ENCODE data around the gene ZNF69.
"Not testable (repeated sequence)": the region's sequence is repeated elsewhere in the genome, so short reads cannot be mapped to it uniquely, and the experiment has no call there.

Gene ZNF69

GRCh38 chr19:11905928-11906327 is 18.3 kb downstream of the ZNF69 start:
- Histone ChIP-seq H3K4me1 (ENCODE audit: low read depth, poor library complexity, severe bottlenecking) (no peaks in the 10 kb centered on the region), H2AFZ (ENCODE audit: low read depth) (no peak overlapping the region), H3K9ac (no peak overlapping the region), H3K27me3 (ENCODE audit: insufficient read depth, low read depth) (no peaks in the 10 kb centered on the region), H3K4me3 (IDR thresholded peaks at IDR 0.05; ENCODE audit: insufficient read depth, low read depth, low read length) (no peak overlapping the region), H3K36me3 (ENCODE audit: insufficient read depth) (no peaks in the 10 kb centered on the region), H4K20me1 (ENCODE audit: insufficient read depth) (no peaks in the 10 kb centered on the region), H3K27ac (no peak overlapping the region), H3K4me2 (no peak overlapping the region), H3K79me2 (ENCODE audit: insufficient read depth, low read depth) (no peaks in the 10 kb centered on the region)
- no peak for TF ChIP-seq CTCF (conservative IDR thresholded peaks at IDR 0.05; ENCODE audit: low read depth, low read length)

DNA sequence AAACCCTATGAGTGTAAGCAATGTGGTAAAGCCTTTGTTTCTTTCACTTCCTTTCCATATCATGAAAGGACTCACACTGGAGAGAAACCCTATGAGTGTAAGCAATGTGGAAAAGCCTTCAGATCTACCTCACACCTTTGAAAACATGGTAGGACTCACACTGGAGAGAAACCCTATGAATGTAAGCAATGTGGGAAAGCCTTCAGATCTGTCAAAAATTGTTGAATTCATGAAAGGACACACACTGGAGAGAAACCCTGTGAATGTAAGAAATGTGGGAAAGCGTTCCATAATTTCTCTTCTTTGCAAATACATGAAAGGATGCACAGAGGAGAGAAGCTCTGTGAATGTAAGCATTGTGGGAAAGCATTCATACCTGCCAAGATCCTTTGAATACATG is 24.4 kb downstream of the ZNF69 start:
- not testable (repeated sequence) for H3K79me2 ChIP-seq (ENCODE audit: insufficient read depth, low read depth); H3K27ac ChIP-seq; H3K36me3 ChIP-seq (ENCODE audit: insufficient read depth)

DNA sequence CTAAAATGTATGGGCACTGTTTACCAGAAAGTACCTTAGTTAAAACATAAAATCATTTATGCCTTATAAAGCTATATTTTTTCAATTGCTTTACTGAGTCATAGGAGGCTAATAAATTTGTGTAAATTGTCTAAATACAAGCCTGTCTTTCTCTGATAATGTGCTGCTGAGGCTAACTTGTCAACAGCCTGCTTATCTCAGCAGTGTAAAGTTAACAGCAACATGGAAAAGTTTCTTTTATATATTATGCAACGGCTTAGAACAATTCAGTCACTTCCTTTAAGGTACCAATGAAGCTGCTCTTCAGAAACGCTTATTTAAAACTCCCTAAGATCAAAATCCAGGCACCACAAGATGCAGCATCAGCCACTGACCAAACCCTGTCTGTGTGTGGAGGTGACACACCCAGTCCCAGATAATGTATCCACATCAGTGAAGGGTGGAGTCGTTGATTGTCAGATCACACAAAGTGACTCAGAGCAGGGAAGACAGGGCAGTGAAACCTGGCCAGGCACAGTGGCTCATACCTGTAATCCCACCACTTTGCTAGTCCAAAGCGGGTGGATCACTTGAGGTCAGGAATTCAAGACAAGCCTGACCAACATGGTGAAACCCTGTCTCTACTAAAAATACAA is 27.0 kb downstream of the ZNF69 start:
- H3K4me2 ChIP-seq; H3K9ac ChIP-seq; H2AFZ ChIP-seq (ENCODE audit: low read depth); H3K27me3 ChIP-seq (ENCODE audit: insufficient read depth, low read depth); H3K79me2 ChIP-seq (ENCODE audit: insufficient read depth, low read depth); H3K4me3 ChIP-seq (IDR thresholded peaks at IDR 0.05; ENCODE audit: insufficient read depth, low read depth, low read length); H3K4me1 ChIP-seq (ENCODE audit: low read depth, poor library complexity, severe bottlenecking); H3K36me3 ChIP-seq (ENCODE audit: insufficient read depth); H4K20me1 ChIP-seq (ENCODE audit: insufficient read depth); H3K27ac ChIP-seq: not testable (repeated sequence)

More for the DNA sequence above, 24.4 kb downstream of the ZNF69 start:
- not testable (repeated sequence) for H3K4me3 ChIP-seq (IDR thresholded peaks at IDR 0.05; ENCODE audit: insufficient read depth, low read depth, low read length); H2AFZ ChIP-seq (ENCODE audit: low read depth); H3K27me3 ChIP-seq (ENCODE audit: insufficient read depth, low read depth); H3K4me2 ChIP-seq; H4K20me1 ChIP-seq (ENCODE audit: insufficient read depth); H3K9ac ChIP-seq; H3K4me1 ChIP-seq (ENCODE audit: low read depth, poor library complexity, severe bottlenecking)

DNA sequence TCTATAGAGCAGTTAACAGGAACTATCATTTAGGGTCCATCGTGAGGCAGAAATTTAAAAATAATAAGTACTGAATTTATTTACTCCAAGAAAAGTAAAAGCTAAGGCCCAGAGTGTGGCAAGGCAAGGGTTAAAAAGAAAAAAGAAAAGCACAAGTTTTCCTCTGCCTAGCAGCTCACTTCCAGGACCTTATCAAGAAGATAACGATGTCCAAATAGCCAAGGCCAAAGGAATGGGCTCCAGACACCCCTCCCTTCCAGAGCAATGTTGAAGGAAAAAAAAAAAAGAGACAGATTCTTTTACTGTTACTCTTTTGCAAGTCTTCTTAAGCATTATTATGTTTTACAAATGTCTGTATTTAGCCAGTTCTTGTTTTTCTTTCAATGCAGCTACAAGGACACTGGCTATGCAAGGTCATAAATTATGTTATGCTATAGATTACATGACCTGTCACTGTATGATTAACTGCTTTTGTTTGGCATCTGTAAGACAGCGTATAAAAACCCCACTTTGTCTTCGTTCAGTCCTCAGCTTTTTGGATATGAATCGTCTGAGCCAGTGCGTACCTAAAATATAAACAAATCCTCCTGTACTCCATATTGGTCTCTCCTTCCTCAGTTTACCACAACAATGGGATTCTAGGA is 34.4 kb downstream of the ZNF69 start:
- H3K27me3 ChIP-seq (ENCODE audit: insufficient read depth, low read depth) = no peaks in the 10 kb centered on the region
- no peak overlapping the region for H3K9ac ChIP-seq
- no peaks in the 10 kb centered on the region for H4K20me1 ChIP-seq (ENCODE audit: insufficient read depth)
- no peaks in the 10 kb centered on the region for H3K36me3 ChIP-seq (ENCODE audit: insufficient read depth)
- peaks cover 18% of the 10 kb centered on the region; the same call in 1 of the 2 replicates for H3K79me2 ChIP-seq (ENCODE audit: insufficient read depth, low read depth)
- no peak overlapping the region for H3K4me3 ChIP-seq (IDR thresholded peaks at IDR 0.05; ENCODE audit: insufficient read depth, low read depth, low read length)
- H2AFZ ChIP-seq (ENCODE audit: low read depth) = no peak overlapping the region
- H3K4me1 ChIP-seq (ENCODE audit: low read depth, poor library complexity, severe bottlenecking) = no peaks in the 10 kb centered on the region
- no peak for TF ChIP-seq CTCF (conservative IDR thresholded peaks at IDR 0.05; ENCODE audit: low read depth, low read length)
- H3K4me2 ChIP-seq = no peak overlapping the region
- no peak overlapping the region for H3K27ac ChIP-seq

- peak within 1 kb of the TSS; percentile 87 for H3K27ac ChIP-seq
- peaks cover 29% of the 10 kb centered on the region; the same call in 1 of the 2 replicates for H3K79me2 ChIP-seq (ENCODE audit: insufficient read depth, low read depth)
- H4K20me1 ChIP-seq (ENCODE audit: insufficient read depth) = no peaks in the 10 kb centered on the region
- no peaks in the 10 kb centered on the region for H3K4me1 ChIP-seq (ENCODE audit: low read depth, poor library complexity, severe bottlenecking)
- no peak for TF ChIP-seq CTCF (conservative IDR thresholded peaks at IDR 0.05; ENCODE audit: low read depth, low read length)
- no peak within 1 kb of the TSS for H3K4me3 ChIP-seq (IDR thresholded peaks at IDR 0.05; ENCODE audit: insufficient read depth, low read depth, low read length)
- H2AFZ ChIP-seq (ENCODE audit: low read depth) = peak within 1 kb of the TSS; percentile 76
- H3K9ac ChIP-seq = peak within 1 kb of the TSS; percentile 92
- peak within 1 kb of the TSS; percentile 93 for H3K4me2 ChIP-seq
- H3K27me3 ChIP-seq (ENCODE audit: insufficient read depth, low read depth) = no peaks in the 10 kb centered on the region
- no peaks in the 10 kb centered on the region for H3K36me3 ChIP-seq (ENCODE audit: insufficient read depth)
Observed at GRCh38 chr19:11924886-11925650, 37.5 kb downstream of the ZNF69 start, which contains the start of gene ZNF700. ZNF700 (plus strand) TSS chr19:11925107; CDS start chr19:11925211, 104 bp downstream.

- Histone ChIP-seq H2AFZ (ENCODE audit: low read depth) (peak overlapping the region; percentile 76), H3K27ac (peak overlapping the region; percentile 87), H3K79me2 (ENCODE audit: insufficient read depth, low read depth) (peaks cover 29% of the 10 kb centered on the region; the same call in 1 of the 2 replicates), H3K9ac (peak overlapping the region; percentile 92), H3K4me2 (peak overlapping the region; percentile 93)
- not testable (repeated sequence) for H4K20me1 ChIP-seq (ENCODE audit: insufficient read depth); H3K4me1 ChIP-seq (ENCODE audit: low read depth, poor library complexity, severe bottlenecking); H3K4me3 ChIP-seq (IDR thresholded peaks at IDR 0.05; ENCODE audit: insufficient read depth, low read depth, low read length); H3K27me3 ChIP-seq (ENCODE audit: insufficient read depth, low read depth); H3K36me3 ChIP-seq (ENCODE audit: insufficient read depth)
Observed at GRCh38 chr19:11925651-11926187, 38.1 kb downstream of the ZNF69 start.

All from KMS-11 (cell line).